GM12875 (cell line): ENCODE data around the gene CTDSPL2.
A peak's percentile ranks its signal among the peaks of the same experiment; 100 is the strongest.
"Not testable (repeated sequence)": the region's sequence is repeated elsewhere in the genome, so short reads cannot be mapped to it uniquely, and the experiment has no call there.

Experiments used
- H3K4me3 ChIP-seq: one replicate; pipeline ENCODE4 v1.5.1; 2011; ENCODE audit warnings: low read depth, low read length, control low read depth
- TF ChIP-seq, protein P1 (sequence below): IDR thresholded peaks from 2 replicates; pipeline ENCODE4 v1.5.1; 2011; ENCODE audit warnings: low read depth, mild to moderate bottlenecking, control low read depth, inconsistent platforms, low read length, moderate library complexity, borderline replicate concordance; ENCODE audit not compliant: insufficient read depth

CTDSPL2 gene

GRCh38 chr15:44501768-44502366, 74.4 kb downstream of the CTDSPL2 start:
- TF ChIP-seq, protein P1, sequence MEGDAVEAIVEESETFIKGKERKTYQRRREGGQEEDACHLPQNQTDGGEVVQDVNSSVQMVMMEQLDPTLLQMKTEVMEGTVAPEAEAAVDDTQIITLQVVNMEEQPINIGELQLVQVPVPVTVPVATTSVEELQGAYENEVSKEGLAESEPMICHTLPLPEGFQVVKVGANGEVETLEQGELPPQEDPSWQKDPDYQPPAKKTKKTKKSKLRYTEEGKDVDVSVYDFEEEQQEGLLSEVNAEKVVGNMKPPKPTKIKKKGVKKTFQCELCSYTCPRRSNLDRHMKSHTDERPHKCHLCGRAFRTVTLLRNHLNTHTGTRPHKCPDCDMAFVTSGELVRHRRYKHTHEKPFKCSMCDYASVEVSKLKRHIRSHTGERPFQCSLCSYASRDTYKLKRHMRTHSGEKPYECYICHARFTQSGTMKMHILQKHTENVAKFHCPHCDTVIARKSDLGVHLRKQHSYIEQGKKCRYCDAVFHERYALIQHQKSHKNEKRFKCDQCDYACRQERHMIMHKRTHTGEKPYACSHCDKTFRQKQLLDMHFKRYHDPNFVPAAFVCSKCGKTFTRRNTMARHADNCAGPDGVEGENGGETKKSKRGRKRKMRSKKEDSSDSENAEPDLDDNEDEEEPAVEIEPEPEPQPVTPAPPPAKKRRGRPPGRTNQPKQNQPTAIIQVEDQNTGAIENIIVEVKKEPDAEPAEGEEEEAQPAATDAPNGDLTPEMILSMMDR = peak; percentile 17; the same call in 1 of the 2 replicates
- no peak overlapping the region for H3K4me3 ChIP-seq

DNA sequence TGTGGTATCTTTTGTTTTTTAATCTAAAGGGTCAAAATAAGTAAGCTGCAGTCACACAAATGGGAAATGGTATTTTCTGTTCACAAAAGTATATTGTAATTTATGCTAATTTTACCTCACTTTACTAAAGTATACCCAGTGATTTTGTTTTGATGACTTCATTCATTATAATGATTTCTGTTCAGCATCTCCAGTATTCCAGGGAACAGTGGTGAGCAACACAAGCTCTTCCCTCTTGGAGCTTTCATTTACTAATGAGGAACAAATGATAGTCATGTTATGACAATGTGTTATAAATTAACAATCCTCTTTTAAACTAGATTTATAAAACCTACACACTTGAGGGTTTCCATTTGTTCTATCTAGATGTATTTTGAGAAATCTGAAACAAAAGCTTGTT, 89.0 kb downstream of the CTDSPL2 start:
- H3K4me3 ChIP-seq = no peak overlapping the region
- TF ChIP-seq, protein P1 = no peak

GRCh38 chr15:44519537-44519936, 92.1 kb downstream of the CTDSPL2 start:
- TF ChIP-seq, protein P1 = no peak
- H3K4me3 ChIP-seq = no peak overlapping the region

- TF ChIP-seq, protein P1 = no peak
- no peak overlapping the region for H3K4me3 ChIP-seq
Measured at GRCh38 chr15:44525018-44525417, 97.6 kb downstream of the CTDSPL2 start.

- TF ChIP-seq, protein P1 = no peak
- no peak overlapping the region for H3K4me3 ChIP-seq
Measured at GRCh38 chr15:44527241-44527640, 99.8 kb downstream of the CTDSPL2 start.

DNA sequence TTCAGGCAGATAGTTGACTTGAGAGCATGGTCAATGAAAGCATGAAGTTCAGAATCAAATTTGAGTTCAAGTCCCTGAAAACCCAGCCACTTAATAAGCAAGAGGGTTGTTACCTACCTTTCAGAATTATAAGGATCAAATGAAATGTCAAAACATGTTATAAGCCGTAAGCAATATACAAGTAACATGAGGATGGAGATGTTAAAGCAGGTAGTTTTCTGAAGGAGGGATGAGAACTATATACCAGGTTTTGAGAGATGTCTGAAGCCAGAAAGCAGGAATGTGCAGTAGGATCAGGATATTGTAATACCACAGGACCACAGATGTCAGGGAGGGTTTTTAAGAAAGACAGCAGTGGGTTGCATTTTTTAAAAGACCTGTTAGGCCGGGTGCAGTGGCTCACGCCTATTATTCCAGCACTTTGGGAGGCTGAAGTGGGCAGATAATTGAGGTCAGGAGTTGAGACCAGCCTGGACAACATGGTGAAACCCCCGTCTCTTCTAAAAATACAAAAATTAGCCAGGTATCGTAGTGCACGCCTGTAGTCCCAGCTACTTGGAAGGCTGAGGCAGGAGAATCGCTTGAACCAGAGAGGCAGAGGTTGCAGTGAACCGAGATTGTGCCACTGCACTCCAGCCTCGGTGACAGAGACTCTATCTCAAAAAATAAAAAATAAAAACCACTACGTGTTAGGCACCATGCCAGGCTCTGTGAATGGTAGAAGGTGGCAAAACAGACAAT, 102.6 kb downstream of the CTDSPL2 start:
- H3K4me3 ChIP-seq = no peak overlapping the region
- TF ChIP-seq, protein P1 = no peak

DNA sequence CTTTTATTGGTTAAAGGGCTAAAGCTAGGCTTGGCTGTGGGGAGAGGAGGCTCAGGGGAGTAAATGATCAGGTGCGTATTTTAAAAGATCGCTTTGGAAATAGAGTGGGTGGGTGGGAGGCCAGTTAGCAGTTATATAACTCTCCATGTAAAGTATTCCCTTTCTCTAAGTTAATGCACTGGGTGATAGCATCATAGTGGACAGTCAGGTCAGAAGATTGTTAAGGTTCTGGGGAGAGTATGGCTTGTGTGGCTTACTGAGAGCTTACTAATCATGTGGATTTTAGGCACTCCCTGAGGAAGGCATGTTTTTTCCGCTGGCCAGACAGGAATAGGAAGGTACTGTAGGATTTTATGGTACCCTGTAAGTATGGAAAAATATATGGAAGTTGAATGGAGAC, 103.2 kb downstream of the CTDSPL2 start:
- TF ChIP-seq, protein P1 = no peak
- H3K4me3 ChIP-seq = no peak overlapping the region

DNA sequence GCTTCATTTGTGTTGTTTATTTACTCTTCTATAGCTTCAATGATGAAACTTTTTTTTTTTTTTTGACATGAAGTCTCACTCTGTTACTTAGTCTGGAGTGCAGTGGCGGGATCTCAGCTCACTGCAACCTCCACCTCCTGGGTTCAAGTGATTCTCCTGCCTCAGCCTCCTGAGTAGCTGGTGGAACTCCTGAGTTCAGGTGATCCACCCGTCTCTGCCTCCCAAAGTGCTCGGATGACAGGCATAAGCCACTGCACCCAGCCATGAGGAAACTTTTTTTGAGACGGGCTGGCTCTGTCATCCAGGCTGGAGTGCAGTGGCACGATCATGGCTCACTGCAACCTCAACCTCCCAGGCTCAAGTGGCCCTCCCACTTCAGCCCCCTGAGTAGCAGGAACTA, 104.8 kb downstream of the CTDSPL2 start:
- not testable (repeated sequence) for H3K4me3 ChIP-seq
